GM19324 (cell line): ENCODE results near the gene MAP4K4.
A peak's percentile ranks its signal among the peaks of the same experiment; 100 is the strongest.

Experiments used
- ATAC-seq: cut with Tn5 transposase; IDR thresholded peaks from one replicate; pipeline ENCODE4 v1.9.1; 2021; ENCODE audit warnings: mild to moderate bottlenecking, moderate library complexity; ENCODE audit not compliant: unreplicated experiment, low FRiP score

Gene MAP4K4

GRCh38 chr2:101697124-101698013 lies at the start of gene MAP4K4:
Gene MAP4K4, plus strand, starts transcription at chr2:101697707. Its CDS starts 374 bp downstream, at chr2:101698081.
- peak; percentile 71 for ATAC-seq

GRCh38 chr2:101653469-101653868 lies 44.0 kb upstream of the MAP4K4 start:
- no peak for ATAC-seq

DNA sequence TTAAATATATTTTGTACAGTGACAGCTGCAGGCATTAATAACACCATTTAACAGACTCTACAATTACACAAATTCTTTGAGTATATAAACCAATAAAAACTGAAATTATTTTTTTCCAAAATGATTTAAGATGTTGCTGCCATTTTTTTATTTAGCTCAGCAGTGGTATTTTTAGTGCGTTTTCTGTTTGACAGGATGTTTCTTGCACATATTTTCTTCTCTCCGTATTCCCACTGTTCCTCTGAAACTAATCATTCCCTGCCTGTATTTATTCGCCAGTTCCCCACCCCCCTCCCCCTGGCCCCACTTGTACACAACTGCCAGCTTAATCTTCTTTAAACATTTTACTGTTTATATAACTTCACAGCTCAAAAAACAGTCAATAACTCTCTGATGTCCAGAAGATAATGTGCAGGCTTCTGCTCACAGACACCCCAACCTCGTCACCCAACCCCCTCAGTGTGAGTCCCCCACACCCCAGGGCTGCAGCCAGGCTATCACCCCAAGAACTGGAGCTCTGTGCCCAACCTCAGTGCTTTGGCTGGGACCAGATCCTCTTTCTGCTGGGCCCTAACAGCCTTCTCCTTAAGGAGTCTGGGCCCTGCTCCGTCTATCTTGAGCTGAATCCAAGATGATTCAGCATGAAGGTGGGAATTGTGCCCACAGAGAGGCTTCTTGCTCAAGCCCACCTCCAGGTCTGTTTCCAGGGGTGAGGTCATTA lies 41.6 kb upstream of the MAP4K4 start:
- no peak for ATAC-seq

DNA sequence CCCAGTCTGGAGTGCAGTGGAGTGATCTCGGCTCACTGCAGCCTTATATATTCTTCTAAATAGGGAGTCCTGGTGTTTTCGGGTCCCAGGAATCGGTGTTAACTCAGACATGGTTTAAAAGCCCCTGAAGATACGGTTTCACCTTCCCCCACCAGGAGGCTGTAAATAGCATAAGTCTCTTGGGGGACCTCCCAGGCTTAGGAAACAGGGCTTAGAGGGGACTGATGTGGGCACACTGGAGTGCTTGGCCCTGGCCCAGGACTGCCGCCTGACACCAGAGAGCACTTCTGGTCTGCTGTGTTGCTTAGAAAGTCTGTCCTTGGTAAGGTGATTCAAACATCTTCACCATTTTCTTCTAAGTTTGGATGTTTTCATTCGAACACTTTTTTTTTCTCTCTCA lies 39.7 kb upstream of the MAP4K4 start:
- no peak for ATAC-seq

DNA sequence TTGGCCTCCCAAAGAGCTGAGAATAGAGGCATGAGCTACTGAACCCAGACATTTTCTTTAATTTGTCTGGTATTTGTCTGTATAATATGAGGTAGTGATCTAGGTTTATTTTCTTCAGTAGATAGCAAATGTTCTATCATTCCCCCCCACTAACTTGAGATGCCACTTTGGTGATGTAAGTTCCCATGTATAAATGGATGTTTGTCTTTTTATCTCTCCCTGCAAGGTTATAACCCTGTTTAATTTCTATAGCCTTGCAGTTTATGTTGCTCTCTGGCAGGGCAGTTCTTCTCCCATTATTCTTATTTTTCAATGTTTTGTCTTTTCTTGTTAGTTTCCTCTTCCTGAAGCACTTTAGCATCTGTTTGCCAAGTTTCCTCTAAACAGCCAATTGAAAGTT lies 39.1 kb upstream of the MAP4K4 start:
- ATAC-seq = no peak

DNA sequence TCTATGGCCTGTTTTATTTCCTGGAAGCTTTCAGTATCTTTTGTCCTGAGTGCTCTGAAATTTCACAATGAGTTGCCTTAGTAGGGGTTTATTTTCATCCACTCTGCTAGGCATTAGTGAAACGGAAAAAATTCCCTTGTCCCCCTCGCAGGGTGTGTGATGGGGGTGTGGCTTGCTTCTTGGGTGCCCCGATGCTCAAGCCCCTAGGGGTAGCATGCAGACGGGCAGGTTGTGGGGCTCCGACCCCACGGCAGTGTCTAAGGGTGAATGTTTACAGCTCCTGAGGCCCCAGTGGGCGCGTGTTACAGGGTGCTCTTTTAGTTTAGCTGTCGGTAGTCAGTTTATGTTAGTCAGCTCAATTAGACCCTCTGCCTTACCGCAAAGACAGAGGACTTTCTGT lies 32.2 kb upstream of the MAP4K4 start:
- no peak for ATAC-seq

DNA sequence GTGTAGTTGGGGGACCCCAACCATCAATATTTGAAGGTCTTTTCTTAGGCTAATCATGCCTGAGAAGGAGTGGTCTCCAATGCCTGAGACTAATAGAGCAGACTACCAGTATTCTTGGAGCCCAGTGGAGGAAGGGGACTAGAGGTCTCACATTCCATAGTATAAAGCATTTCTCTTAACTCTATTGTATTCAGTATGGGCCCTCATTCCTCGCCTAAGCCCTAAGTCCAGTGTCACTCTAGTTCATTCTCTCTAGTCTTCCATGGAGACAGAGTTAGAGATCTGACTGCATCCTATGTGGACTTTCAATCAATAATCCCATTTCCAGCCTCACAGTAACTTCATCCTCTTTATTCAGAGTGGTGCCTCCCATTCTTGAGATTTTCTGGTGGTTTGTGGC lies 29.7 kb upstream of the MAP4K4 start:
- no peak for ATAC-seq

DNA sequence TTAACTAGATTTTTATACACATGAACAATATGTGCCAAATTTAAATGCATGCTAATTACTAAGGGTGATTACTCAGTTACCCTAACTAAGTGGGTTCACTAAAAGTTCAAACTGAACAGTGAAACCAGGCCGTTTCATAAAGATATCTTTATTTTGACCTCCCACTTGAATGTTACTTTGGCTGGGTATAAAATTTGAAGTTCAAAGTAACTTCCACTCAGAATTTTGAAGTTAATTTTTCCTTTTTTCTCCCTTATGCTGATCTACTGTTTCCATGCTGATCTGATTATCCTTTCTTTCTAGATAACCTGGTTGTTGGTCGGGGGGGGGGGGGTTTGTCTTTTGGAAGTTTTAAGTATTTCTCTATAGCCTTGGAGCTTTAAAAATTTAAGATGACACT lies 25.5 kb upstream of the MAP4K4 start:
- ATAC-seq = no peak

DNA sequence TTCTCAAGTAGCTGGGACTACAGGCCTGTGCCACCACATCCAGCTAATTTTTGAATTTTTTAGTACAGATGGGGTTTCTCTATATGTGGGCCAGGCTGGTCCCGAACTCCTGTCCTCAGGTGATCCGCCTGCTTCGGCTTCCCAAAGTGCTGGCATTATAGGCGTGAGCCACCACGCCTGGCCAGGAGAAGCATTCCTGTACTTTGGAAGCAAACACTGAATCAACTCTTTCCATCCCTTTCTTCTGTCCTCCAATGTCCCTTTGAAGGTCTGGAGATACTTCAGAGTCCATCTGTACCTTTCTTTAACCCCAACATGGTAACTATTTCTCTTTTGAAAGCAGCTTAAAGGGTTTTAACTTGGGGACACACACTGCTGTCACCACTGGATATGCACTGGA lies 23.6 kb upstream of the MAP4K4 start:
- no peak for ATAC-seq

GRCh38 chr2:101675512-101675911 lies 22.0 kb upstream of the MAP4K4 start:
- ATAC-seq = no peak

DNA sequence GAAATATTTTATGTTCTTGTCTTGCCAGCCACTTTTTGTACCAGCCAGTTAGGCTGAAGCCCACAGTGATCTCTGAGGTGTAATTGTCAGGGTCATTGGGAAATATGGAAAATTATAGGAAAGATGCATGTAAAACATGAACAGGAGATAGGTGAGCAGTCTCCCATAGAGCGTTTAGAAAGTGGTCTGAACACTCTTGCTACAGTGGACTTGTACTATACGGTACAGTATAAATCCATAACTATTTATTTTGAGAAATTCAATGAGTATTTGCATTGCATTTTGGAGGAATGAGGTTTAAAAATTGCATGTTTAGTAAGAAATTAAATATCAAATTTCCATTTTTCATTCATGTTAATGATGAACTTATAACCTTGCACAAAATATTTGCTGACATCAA lies 20.8 kb upstream of the MAP4K4 start:
- no peak for ATAC-seq

DNA sequence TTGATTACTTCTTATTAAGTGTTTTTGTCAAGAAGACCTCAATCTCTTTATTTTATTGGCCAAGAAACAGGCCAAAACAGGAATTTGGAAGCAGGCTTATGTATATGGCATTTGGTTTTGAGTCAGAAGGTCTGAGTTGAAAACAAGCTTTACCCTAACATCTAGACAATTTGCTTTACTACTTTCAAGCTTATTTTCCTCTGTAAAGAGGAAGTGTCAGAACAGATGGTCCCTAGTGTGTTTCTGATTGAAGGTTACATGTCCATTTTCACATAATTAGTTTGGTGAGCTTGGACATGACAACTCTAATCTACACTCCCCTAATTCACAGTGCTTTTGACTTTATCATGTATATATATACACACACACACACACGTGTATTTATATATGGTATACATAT lies 19.8 kb upstream of the MAP4K4 start:
- ATAC-seq = no peak

- ATAC-seq = no peak
These were observed 19.1 kb upstream of the MAP4K4 start for GRCh38 chr2:101678379-101678778.

DNA sequence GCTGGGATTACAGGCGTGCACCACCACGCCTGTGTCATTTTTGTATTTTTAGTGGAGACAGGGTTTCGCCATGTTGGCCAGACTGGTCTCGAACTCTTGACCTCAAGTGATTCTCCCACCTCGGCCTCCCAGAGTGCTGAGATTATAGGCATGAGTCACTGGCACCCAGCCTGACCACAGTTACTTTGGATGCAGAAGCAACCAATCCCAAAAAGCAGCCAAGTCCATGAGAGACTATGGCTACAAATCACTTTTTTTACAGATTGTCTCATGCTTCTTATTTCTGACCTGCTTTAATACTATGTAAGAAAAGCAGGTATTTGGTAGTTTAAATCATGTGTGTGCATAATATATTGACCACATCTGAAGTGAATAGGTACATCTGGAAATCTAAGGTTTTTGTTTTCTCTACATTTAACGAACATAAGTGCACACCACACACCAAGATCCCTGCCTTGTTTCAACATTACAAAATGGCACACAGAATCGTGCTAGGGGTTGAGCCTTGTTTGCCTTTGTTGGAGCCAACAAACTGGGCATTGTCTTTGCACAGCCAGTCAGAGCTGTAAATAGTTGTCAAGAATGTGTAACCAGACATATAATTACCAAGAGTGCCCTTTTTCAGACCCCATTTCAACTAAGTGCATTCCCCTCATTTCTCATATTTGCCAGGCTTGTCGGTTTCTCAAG lies 18.3 kb upstream of the MAP4K4 start:
- ATAC-seq = no peak

GRCh38 chr2:101679801-101680487 lies 17.6 kb upstream of the MAP4K4 start:
- ATAC-seq = no peak

DNA sequence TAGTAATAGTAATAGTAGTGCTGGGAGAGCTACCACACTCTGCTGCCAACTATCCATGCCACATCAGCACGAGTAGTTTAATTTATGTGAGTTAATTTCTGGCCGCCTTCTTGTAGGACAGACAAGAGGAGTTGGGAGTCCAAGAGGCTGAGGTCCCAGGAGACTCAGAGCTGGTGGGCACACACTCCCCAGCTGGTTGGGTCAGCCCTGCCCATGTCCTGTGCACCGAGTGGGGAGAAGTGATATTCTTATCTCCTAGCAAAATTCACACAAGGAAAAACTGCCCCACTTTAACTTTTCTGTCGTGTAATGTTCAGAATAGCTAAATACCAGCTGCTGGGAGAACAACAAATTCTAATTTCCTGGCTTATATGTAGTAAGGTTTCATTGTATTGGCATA lies 15.2 kb upstream of the MAP4K4 start:
- no peak for ATAC-seq

- ATAC-seq = no peak
These were observed 13.2 kb upstream of the MAP4K4 start for GRCh38 chr2:101684313-101684712.

GRCh38 chr2:101688261-101688660 lies 9.2 kb upstream of the MAP4K4 start:
- no peak for ATAC-seq

DNA sequence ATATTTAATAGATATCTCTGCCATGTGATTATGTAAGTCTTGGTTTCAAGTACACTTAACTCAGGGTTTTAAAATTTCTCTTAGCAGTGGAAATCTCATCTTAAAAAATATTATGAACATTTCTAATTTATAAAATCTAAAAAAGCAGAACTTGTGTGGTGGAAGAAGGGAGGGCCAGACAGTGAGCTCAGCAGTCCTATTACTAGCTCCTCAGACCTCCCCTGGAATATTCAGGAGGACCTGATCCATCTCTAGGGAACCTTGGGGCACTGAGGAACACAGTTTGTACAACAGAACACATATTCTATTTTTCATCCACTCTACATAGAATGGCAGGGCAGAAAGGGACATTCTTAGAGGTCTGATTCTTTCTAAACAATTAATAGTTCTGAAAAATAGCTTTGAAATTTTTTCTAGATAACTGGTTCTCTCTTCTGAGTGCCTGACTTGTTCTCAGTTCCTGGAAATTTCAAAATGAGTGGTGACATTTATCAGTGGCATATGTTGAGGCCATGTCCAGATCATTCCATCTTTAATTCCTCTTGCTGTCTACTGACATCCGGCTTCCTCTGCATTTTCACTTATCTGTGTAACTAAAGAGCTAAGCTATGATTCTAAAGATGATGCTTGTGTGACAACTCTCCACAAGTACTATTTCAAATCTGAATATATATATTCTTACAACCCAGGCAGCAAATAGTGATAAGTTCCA lies 8.2 kb upstream of the MAP4K4 start:
- no peak for ATAC-seq

GRCh38 chr2:101690547-101691152 lies 6.9 kb upstream of the MAP4K4 start:
- ATAC-seq = no peak
